Measurements from ENCODE around the gene DGKI.

DNA sequence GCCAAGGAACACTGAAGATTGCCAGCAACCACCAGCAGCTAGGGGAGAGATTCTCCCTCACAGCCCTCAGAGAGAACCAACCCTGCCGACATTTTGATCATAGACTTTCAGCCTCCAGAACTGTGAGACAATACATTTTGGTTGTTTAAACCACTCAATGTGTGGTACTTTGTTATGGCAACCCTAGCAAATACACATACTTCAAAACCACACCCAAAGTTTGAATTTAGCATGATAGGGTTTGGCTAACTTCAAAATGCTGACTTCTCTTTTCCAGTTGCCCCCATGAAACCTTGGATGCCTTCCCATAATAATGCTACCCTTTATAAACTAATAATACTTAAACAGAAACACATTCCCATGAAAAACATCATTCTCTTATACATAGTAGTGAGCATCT is 149.8 kb downstream of the DGKI start:
- TF ChIP-seq, protein P1, sequence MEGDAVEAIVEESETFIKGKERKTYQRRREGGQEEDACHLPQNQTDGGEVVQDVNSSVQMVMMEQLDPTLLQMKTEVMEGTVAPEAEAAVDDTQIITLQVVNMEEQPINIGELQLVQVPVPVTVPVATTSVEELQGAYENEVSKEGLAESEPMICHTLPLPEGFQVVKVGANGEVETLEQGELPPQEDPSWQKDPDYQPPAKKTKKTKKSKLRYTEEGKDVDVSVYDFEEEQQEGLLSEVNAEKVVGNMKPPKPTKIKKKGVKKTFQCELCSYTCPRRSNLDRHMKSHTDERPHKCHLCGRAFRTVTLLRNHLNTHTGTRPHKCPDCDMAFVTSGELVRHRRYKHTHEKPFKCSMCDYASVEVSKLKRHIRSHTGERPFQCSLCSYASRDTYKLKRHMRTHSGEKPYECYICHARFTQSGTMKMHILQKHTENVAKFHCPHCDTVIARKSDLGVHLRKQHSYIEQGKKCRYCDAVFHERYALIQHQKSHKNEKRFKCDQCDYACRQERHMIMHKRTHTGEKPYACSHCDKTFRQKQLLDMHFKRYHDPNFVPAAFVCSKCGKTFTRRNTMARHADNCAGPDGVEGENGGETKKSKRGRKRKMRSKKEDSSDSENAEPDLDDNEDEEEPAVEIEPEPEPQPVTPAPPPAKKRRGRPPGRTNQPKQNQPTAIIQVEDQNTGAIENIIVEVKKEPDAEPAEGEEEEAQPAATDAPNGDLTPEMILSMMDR (IDR thresholded peaks at IDR 0.05): no peak
- TF ChIP-seq POLR2A (IDR thresholded peaks at IDR 0.05): no peak
